Astrocyte of the spinal cord (primary cell): ENCODE results near the gene ITPKB.
A peak's percentile ranks its signal among the peaks of the same experiment; 100 is the strongest.

Experiments
- DNase-seq: peaks from one replicate; pipeline ENCODE4 v3.0.0; 2011; ENCODE audit warnings: low read depth, low spot score
- H3K4me3 ChIP-seq: 2 replicates; pipeline ENCODE4 v1.5.1; 2011; ENCODE audit warnings: low read depth, mild to moderate bottlenecking, low read length, moderate library complexity
- in situ Hi-C: cut with HindIII; loops from 2 replicates; pipeline ENCODE4 v1.10.0; 2017; ENCODE audit warnings: low sequenced_read_pairs
- TF ChIP-seq, protein P1 (sequence below): IDR thresholded peaks from 2 replicates; pipeline ENCODE4 v1.5.1; 2012; ENCODE audit warnings: low read depth, mild to moderate bottlenecking, low read length, inconsistent platforms

The ITPKB gene

DNA sequence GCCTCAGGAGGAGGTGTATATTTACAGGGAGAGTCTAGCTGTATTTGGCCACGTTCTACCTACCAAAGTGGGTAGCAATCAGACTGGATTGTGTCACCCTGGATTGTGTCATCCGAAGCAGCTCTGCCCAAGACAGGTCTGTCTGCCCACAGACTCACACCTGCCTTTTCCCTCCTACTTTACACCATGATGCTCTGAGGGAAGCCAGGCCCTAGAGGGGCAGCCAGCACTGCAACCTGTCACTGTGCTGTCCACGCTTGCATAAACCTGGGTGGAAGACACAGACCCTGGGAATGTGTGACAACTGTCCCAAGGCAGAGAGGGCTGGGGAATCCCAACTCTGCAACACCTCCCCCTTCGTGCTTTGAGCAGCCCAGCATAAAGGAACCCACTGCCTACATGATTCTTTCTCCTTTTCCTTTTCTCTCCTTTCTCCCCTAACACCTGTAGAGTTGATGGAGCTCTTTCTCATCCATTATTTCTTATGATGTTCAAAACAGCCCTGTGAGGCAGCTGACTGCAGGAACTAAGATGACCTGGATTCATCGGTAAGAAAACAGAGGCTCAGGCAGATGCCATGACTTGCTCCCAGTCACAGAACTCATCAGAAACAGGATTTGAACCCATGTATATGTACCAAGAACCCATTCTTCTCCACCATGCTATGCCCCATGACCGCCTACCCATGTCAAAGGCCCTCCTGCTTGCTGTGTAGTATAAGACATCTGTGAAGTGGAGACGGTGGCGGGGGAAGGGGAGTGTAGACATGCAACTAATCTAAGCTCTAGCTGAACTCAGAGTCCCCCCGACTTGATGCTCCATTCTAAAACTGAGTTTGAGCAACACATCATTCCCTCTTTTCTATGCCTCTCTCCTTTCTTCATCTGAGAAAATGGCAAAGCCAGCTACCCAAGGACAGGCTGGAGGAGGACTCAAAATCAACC lies 55.9 kb downstream of the ITPKB start:
- TF ChIP-seq, protein P1, sequence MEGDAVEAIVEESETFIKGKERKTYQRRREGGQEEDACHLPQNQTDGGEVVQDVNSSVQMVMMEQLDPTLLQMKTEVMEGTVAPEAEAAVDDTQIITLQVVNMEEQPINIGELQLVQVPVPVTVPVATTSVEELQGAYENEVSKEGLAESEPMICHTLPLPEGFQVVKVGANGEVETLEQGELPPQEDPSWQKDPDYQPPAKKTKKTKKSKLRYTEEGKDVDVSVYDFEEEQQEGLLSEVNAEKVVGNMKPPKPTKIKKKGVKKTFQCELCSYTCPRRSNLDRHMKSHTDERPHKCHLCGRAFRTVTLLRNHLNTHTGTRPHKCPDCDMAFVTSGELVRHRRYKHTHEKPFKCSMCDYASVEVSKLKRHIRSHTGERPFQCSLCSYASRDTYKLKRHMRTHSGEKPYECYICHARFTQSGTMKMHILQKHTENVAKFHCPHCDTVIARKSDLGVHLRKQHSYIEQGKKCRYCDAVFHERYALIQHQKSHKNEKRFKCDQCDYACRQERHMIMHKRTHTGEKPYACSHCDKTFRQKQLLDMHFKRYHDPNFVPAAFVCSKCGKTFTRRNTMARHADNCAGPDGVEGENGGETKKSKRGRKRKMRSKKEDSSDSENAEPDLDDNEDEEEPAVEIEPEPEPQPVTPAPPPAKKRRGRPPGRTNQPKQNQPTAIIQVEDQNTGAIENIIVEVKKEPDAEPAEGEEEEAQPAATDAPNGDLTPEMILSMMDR = no peak
- H3K4me3 ChIP-seq = no peak overlapping the region
- in situ Hi-C loops = no loop called here
- DNase-seq = no peak

DNA sequence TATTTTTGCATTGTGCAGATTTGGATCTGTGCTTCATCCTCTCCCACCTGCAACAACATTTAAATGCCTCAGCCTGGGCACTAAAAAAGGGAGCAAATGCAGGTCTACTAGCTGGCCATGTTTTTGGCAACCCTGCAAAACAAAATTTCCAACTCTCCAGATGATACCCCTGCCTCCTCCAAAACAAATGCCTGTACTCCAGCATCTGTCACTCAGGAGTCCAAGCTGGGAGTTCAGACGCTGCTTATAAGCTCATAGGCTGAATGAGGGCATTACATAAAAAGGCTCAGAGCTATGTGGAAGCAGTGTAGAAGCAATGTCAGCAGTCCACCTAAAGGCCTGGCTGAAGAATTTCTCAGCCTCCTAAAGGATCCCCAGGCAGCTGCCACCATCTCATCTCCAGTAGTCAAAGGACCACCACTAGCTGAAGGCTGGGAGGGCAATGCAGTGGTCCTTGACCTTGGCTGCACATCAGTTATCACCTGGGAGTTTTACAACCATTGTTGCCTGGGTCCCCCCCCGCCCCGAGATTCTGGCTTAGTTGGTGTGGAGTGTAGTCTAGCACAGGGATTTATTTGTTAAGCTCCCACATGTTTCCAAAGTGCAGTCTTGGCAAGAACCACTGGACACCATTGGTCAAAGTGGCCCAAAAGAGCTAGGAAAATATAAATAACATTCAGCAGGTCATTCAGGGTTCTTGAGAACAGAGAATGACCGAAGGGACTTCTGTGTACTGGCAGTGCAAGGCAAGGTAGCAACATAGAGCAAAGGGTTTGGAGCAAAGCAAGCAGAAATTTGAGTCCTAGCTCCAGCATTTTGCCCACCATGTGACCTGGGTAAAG lies 57.2 kb downstream of the ITPKB start:
- DNase-seq = no peak
- in situ Hi-C loops = no loop called here
- TF ChIP-seq, protein P1 = no peak
- no peak overlapping the region for H3K4me3 ChIP-seq

DNA sequence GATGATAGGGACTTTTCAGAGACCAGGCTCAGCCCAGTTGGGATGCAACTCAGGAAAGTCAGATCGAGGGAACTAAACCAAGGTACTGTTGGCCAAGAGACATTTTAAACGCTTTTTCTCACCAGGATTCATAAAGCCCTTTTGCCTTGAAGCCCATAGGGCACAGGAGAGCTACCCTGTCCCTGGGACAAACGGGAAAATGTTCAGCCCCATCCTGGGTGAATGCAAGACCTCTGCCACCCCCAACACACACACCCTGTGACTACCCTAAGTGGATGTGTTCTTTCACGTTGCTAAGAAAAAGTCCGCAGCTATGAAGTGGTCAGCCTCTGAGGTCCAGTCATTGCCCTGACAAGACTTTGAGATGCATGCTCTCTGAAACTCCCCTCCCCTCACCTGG lies 58.4 kb downstream of the ITPKB start:
- no peak overlapping the region for H3K4me3 ChIP-seq
- in situ Hi-C loops = no loop called here
- DNase-seq = no peak
- TF ChIP-seq, protein P1 = no peak

GRCh38 chr1:226679853-226680516 lies 59.1 kb downstream of the ITPKB start:
- in situ Hi-C loops = no loop called here
- DNase-seq = peak; percentile 71
- peak overlapping the region; percentile 33 for H3K4me3 ChIP-seq
- TF ChIP-seq, protein P1 = no peak

DNA sequence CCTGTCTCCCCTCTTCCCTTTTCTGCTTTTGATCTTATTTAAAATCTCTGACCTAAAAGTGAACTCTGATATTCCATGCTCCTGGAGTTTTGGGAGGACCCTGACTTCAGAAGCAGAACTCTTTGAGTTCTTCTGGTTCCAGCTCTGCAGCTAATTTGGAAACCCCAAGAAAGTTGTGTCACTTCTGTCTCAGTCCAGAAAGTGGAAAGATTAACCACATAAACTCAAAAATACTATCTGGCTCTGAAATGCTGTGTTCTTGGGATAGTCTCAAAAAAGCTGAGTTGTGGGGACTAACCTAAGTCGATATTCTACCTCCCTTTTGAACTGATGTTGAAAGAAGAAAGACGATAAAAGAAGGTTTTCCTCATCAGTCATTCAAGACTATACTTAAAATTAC lies 59.8 kb downstream of the ITPKB start:
- no peak for DNase-seq
- TF ChIP-seq, protein P1 = no peak
- in situ Hi-C loops = no loop called here
- H3K4me3 ChIP-seq = no peak overlapping the region

DNA sequence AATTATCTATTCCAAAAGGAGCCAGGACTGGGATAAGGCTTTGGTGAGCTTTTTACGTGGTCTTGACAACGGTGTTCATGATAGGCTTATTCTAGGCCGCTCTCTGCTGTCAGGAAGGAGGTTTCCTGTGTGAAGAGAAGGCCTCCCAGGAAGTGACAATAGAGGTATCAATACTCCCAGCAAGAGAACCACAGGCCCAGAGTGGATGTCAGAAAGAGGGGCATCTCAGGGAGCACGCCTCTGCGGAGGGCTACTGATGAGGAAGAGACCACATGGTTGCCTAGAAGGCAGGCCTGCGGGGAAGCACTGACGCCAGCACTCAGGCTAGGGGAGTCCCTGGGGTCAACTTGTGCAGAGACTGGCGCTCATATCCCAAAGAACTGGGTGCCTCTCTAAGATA lies 60.4 kb downstream of the ITPKB start:
- no peak overlapping the region for H3K4me3 ChIP-seq
- DNase-seq = no peak
- TF ChIP-seq, protein P1 = no peak
- in situ Hi-C loops = no loop called here
